IMR-90 (cell line): Measurements from ENCODE around the gene RRP7A. TPM values are rescaled to one million over a fixed set of nuclear protein-coding genes. Genes with fewer than 3 reads are reported as not detected.
"Not testable (repeated sequence)": the region's sequence is repeated elsewhere in the genome, so short reads cannot be mapped to it uniquely, and the experiment has no call there.

Source experiments
- ATAC-seq: fragments of 200-7000 bp; cut with Tn5 transposase; 2 replicates; pipeline ENCODE4 v1.9.1; 2020; ENCODE audit warnings: low read depth, mild to moderate bottlenecking, moderate library complexity
- BruUV-seq: library from RNA; stranded (reverse); fragments of 400-500 nt; replicated peaks from 2 replicates; lab custom pipeline; 2021; lab: Mats Ljungman, UMichigan
- CTCF ChIA-PET: fragments of 300-600 bp; formaldehyde crosslinking; extraction: SDS; loops from one replicate; lab custom pipeline; 2021; ENCODE audit warnings: antibody characterized with exemption; lab: Yijun Ruan, JAX
- POLR2A ChIA-PET: fragments of 300-600 bp; sonication (Branson Sonifier 250); formaldehyde crosslinking; loops from one replicate; lab custom pipeline; 2022; ENCODE audit warnings: antibody characterized with exemption; ENCODE audit not compliant: unreplicated experiment; lab: Charles Lee
- DNase-seq: peaks from one replicate; pipeline ENCODE4 v3.0.0; 2013
- H2AFZ ChIP-seq: replicated peaks from 2 replicates; pipeline ENCODE3; 2013; ENCODE audit warnings: low read length, mild to moderate bottlenecking; ENCODE audit not compliant: poor library complexity
- H2AK5ac ChIP-seq: 2 replicates; pipeline ENCODE4 v1.6.1; 2013; ENCODE audit warnings: low read depth, low read length, inconsistent platforms
- H2AK9ac ChIP-seq: replicated peaks from 2 replicates; pipeline ENCODE3; 2013; ENCODE audit warnings: mild to moderate bottlenecking, low read depth, low read length, moderate library complexity; ENCODE audit not compliant: poor library complexity
- H2BK120ac ChIP-seq: 2 replicates; pipeline ENCODE4 v1.6.1; 2013; ENCODE audit warnings: low read depth, low read length, inconsistent platforms
- H2BK15ac ChIP-seq: 3 replicates; pipeline ENCODE4 v1.6.1; 2013; ENCODE audit warnings: low read depth, low read length, inconsistent platforms
- H2BK20ac ChIP-seq: 2 replicates; pipeline ENCODE4 v1.6.1; 2013; ENCODE audit warnings: low read depth, mild to moderate bottlenecking, inconsistent platforms, low read length, moderate library complexity
- H2BK5ac ChIP-seq: 2 replicates; pipeline ENCODE4 v1.6.1; 2013; ENCODE audit warnings: mild to moderate bottlenecking, low read depth, low read length, inconsistent platforms; ENCODE audit not compliant: poor library complexity, severe bottlenecking
- H3K14ac ChIP-seq: replicated peaks from 2 replicates; pipeline ENCODE4 v1.6.1; 2013; ENCODE audit warnings: low read depth, low read length, inconsistent platforms
- H3K18ac ChIP-seq: 2 replicates; pipeline ENCODE4 v1.6.1; 2013; ENCODE audit warnings: low read depth, low read length, control low read depth
- H3K23ac ChIP-seq: 2 replicates; pipeline ENCODE4 v1.6.1; 2013; ENCODE audit warnings: low read depth, low read length, inconsistent platforms
- H3K27ac ChIP-seq: 2 replicates; pipeline ENCODE4 v1.5.1; 2013; ENCODE audit warnings: mild to moderate bottlenecking, control low read depth, low read length; ENCODE audit not compliant: insufficient read depth
- H3K27me3 ChIP-seq: 2 replicates; pipeline ENCODE4 v1.6.1; 2013; ENCODE audit warnings: low read length; ENCODE audit not compliant: control insufficient read depth, insufficient read depth
- H3K36me3 ChIP-seq: 2 replicates; pipeline ENCODE4 v1.6.1; 2013; ENCODE audit warnings: low read length, mixed read lengths; ENCODE audit not compliant: control insufficient read depth, insufficient read depth
- H3K4ac ChIP-seq: 2 replicates; pipeline ENCODE4 v1.6.1; 2013; ENCODE audit warnings: low read depth, low read length, inconsistent platforms
- H3K4me1 ChIP-seq: 2 replicates; pipeline ENCODE4 v1.6.1; 2013; ENCODE audit warnings: low read length, mixed read lengths; ENCODE audit not compliant: control insufficient read depth, insufficient read depth
- H3K4me2 ChIP-seq: 2 replicates; pipeline ENCODE4 v1.6.1; 2013; ENCODE audit warnings: low read depth, mild to moderate bottlenecking, control low read depth, low read length, moderate library complexity
- H3K4me3 ChIP-seq: 2 replicates; pipeline ENCODE4 v1.5.1; 2013; ENCODE audit warnings: low read depth, mild to moderate bottlenecking, control low read depth, low read length, moderate library complexity; ENCODE audit not compliant: insufficient read depth
- H3K56ac ChIP-seq: 2 replicates; pipeline ENCODE4 v1.6.1; 2013; ENCODE audit warnings: low read length, inconsistent platforms; ENCODE audit not compliant: insufficient read depth; ENCODE audit errors: extremely low read depth
- H3K79me1 ChIP-seq, 2 experiments: 2 replicates each; pipeline ENCODE4 v1.6.1; 2013; ENCODE audit warnings: low read length in 2 of 2, inconsistent platforms in 1 of 2, low read depth in 1 of 2
- H3K9ac ChIP-seq: 2 replicates; pipeline ENCODE4 v1.6.1; 2013; ENCODE audit warnings: low read depth, low read length, control low read depth
- H3K9me1 ChIP-seq: 2 replicates; pipeline ENCODE4 v1.6.1; 2013; ENCODE audit warnings: low read length, inconsistent platforms; ENCODE audit not compliant: insufficient read depth
- H3K9me3 ChIP-seq: 2 replicates; pipeline ENCODE4 v1.6.1; 2013; ENCODE audit warnings: low read length; ENCODE audit not compliant: control insufficient read depth, insufficient read depth
- H4K20me1 ChIP-seq: 2 replicates; pipeline ENCODE4 v1.6.1; 2013; ENCODE audit warnings: low read length, inconsistent platforms; ENCODE audit not compliant: insufficient read depth
- H4K5ac ChIP-seq: 2 replicates; pipeline ENCODE4 v1.6.1; 2013; ENCODE audit warnings: mild to moderate bottlenecking, low read depth, low read length, control low read depth
- H4K8ac ChIP-seq, 2 experiments: 2 replicates each; pipeline ENCODE4 v1.6.1; 2013; ENCODE audit warnings: low read depth in 2 of 2, low read length in 2 of 2, control low read depth in 1 of 2, inconsistent platforms in 1 of 2
- H4K91ac ChIP-seq: 2 replicates; pipeline ENCODE4 v1.6.1; 2013; ENCODE audit warnings: low read depth, low read length, inconsistent platforms; ENCODE audit not compliant: insufficient read depth
- WGBS, 2 experiments: methylation state at CpG; one replicate each; pipeline versions ENCODE4 v1.1.5 to v1.1.7; 2013; ENCODE audit warnings: missing lambda C conversion rate in 2 of 2; ENCODE audit not compliant: insufficient read length in 1 of 2; ENCODE audit errors: extremely low coverage in 2 of 2; 5-methylcytosine and 5-hydroxymethylcytosine counted together
- dilution Hi-C: fragments of 300-500 bp; cut with HindIII; formaldehyde crosslinking; loops from one replicate; pipeline ENCODE4 v1.14.3; 2018; ENCODE audit warnings: low sequenced_read_pairs; ENCODE audit not compliant: unreplicated experiment
- in situ Hi-C: fragments of 300-500 bp; cut with MboI; formaldehyde crosslinking; loops from 3 replicates; pipeline ENCODE4 v1.14.3; 2019; ENCODE audit warnings: low sequenced_read_pairs, inconsistent platforms, mixed read lengths
- intact Hi-C: fragments of 100-400 bp; cut with micrococcal nuclease; formaldehyde crosslinking; loops from 2 replicates; pipeline ENCODE4 v1.10.0; 2022
- polyA plus RNA-seq, 3 experiments: library from polyadenylated mRNA; depleted of rRNA; stranded (reverse); fragments of >200 nt; gene quantifications; 2 replicates each; pipeline ENCODE4 v1.2.3, GENCODE V29; 2012; ENCODE audit warnings: low replicate concordance in 1 of 3
- total RNA-seq: library from RNA; depleted of rRNA; stranded (reverse); fragments of >200 nt; gene quantifications from 2 replicates; pipeline ENCODE4 v1.2.3, GENCODE V29; 2012

The RRP7A gene
- total and polyA plus RNA-seq, 2 of the 4 experiments (the other 2 are of a cell fraction), result 25.5 to 29.2 TPM

DNA sequence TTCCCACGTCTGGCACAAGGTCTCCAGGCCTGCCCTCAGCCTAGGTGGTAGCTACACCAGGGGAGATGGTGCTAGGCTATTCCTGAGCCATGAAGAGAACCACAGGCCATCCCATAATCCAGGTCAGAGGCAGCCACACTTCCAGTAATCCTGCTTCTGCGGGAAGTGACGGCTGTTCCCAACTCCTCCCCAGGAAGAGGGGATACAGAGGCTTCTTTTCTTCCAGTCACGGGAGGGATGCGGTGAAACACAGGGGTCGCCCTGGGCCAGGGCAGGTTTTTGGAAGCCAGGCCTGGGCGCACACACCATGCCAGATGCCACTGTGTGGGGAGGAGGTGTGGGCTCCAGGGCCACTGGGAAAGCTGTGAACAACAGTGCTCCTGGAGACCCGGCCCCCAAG lies 4.3 kb downstream of the RRP7A start:
- POLR2A ChIA-PET, H2BK20ac ChIP-seq, ATAC-seq, H3K4me3 ChIP-seq, H3K18ac ChIP-seq, H3K9me1 ChIP-seq, in situ Hi-C loops, BruUV-seq, H2AK9ac ChIP-seq, H3K14ac ChIP-seq, H3K4me2 ChIP-seq, H2BK15ac ChIP-seq, H3K9ac ChIP-seq, H2BK120ac ChIP-seq, H4K8ac ChIP-seq, H3K4ac ChIP-seq, dilution Hi-C loops, H3K23ac ChIP-seq, H4K5ac ChIP-seq, DNase-seq, H2AFZ ChIP-seq, H3K27ac ChIP-seq, H4K91ac ChIP-seq, intact Hi-C loops, H4K20me1 ChIP-seq, H3K9me3 ChIP-seq, CTCF ChIA-PET, H3K27me3 ChIP-seq, H2AK5ac ChIP-seq, H3K4me1 ChIP-seq, H3K56ac ChIP-seq, H2BK5ac ChIP-seq: not testable (repeated sequence)
- WGBS, 2 experiments, result no CpG with 5 or more reads among the region's 8 CpGs
- Histone ChIP-seq H3K79me1 (peaks cover 0 to 16% of the 10 kb centered on the region in 2 experiments; a peak in 1 of 4 replicates), H3K36me3 (peaks cover 27% of the 10 kb centered on the region)

DNA sequence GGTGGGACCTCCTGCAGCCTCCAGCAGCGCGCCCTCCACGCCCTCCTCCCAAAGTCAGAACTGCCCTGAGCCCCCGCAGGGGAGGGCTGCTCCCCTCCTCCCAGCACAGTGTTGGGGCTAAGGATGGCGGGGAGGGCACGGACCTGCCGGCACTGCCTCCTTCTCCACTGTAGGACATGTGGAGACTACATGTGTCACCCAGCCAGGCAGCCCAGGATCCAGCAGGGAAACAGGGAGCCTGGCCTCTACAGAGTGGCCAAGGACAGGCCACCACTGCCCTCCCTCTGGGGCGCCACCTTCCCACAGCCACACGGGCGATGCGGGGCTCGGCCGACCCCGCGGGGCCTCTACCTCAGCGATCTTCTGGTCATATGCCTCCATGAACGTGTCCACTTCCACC lies 5.3 kb downstream of the RRP7A start:
- intact Hi-C loops, H3K9me1 ChIP-seq, CTCF ChIA-PET: not testable (repeated sequence)

More for the DNA sequence above, 5.3 kb downstream of the RRP7A start:
- BruUV-seq, ATAC-seq, H2BK120ac ChIP-seq, H3K4me2 ChIP-seq, H3K14ac ChIP-seq, H2AFZ ChIP-seq, H2AK9ac ChIP-seq, H2AK5ac ChIP-seq, H3K4me1 ChIP-seq, in situ Hi-C loops, H3K18ac ChIP-seq, H3K27me3 ChIP-seq, H3K9ac ChIP-seq, H4K8ac ChIP-seq, H2BK20ac ChIP-seq, H4K91ac ChIP-seq, dilution Hi-C loops, H3K23ac ChIP-seq, H3K56ac ChIP-seq, H2BK15ac ChIP-seq, H3K27ac ChIP-seq, H3K4me3 ChIP-seq, H3K9me3 ChIP-seq, H3K4ac ChIP-seq, H2BK5ac ChIP-seq, H4K20me1 ChIP-seq, DNase-seq, H4K5ac ChIP-seq: not testable (repeated sequence)
- peaks cover 27% of the 10 kb centered on the region for H3K36me3 ChIP-seq
- H3K79me1 ChIP-seq, result peaks cover 0 to 12% of the 10 kb centered on the region in 2 experiments; a peak in 1 of 4 replicates
- POLR2A ChIA-PET, result interaction anchor here (0.6 kb wide), 1 partner anchor 151 kb away, joined by 4 read pairs; no protein-coding TSS in a partner anchor
- WGBS, 2 experiments, result no CpG with 5 or more reads among the region's 17 CpGs
